SIG-M5 treated with dmso at 0.1 percent for 504 hours (cell line): ENCODE results near the gene HEPHL1.
"Not testable (repeated sequence)": the region's sequence is repeated elsewhere in the genome, so short reads cannot be mapped to it uniquely, and the experiment has no call there.

Experiments used
- DNase-seq: peaks from one replicate; lab custom pipeline; 2025; ENCODE audit not compliant: unreplicated experiment; lab: John Stamatoyannopoulos, UW

HEPHL1 gene

GRCh38 chr11:94148189-94148588 lies 127.0 kb downstream of the HEPHL1 start:
- no peak for DNase-seq

GRCh38 chr11:94149431-94150017 lies 128.4 kb downstream of the HEPHL1 start:
- no peak for DNase-seq

- DNase-seq = no peak
Measured at GRCh38 chr11:94150056-94150455, 128.9 kb downstream of the HEPHL1 start.

- peak; percentile 32 for DNase-seq
Measured at GRCh38 chr11:94150704-94151685, 129.8 kb downstream of the HEPHL1 start.

- DNase-seq = peak; percentile 13
Measured at GRCh38 chr11:94151903-94152677, 130.9 kb downstream of the HEPHL1 start.

GRCh38 chr11:94152678-94153065 lies 131.5 kb downstream of the HEPHL1 start:
- no peak for DNase-seq

GRCh38 chr11:94153320-94153719 lies 132.2 kb downstream of the HEPHL1 start:
- no peak for DNase-seq

- DNase-seq = no peak
Measured at GRCh38 chr11:94154095-94154856, 133.1 kb downstream of the HEPHL1 start.

GRCh38 chr11:94157339-94157738 lies 136.2 kb downstream of the HEPHL1 start:
- not testable (repeated sequence) for DNase-seq
